Activated T-helper 1 cell treated with anti-CD3 and anti-CD28 coated beads, Interleukin-2, amount 50 U/mL, for 16 hours (primary cell): Measurements from ENCODE around the gene HIBCH.
"Not testable (repeated sequence)": the region's sequence is repeated elsewhere in the genome, so short reads cannot be mapped to it uniquely, and the experiment has no call there.

Source experiments
- DNase-seq, 2 donors: peaks; one replicate each; pipeline ENCODE4 v3.0.0-alpha.2; 2020; ENCODE audit warnings: low read depth in 1 of 2, low spot score in 1 of 2

HIBCH gene, protein sequence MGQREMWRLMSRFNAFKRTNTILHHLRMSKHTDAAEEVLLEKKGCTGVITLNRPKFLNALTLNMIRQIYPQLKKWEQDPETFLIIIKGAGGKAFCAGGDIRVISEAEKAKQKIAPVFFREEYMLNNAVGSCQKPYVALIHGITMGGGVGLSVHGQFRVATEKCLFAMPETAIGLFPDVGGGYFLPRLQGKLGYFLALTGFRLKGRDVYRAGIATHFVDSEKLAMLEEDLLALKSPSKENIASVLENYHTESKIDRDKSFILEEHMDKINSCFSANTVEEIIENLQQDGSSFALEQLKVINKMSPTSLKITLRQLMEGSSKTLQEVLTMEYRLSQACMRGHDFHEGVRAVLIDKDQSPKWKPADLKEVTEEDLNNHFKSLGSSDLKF

GRCh38 chr2:190319555-190320498 lies at the start of gene HIBCH:
HIBCH (minus strand) TSS chr2:190319826; CDS start chr2:190319750, 76 bp downstream.
- peak; percentile 64 to 75 for DNase-seq

GRCh38 chr2:190367091-190367490 lies 47.5 kb upstream of the HIBCH start:
- DNase-seq, result no peak

DNA sequence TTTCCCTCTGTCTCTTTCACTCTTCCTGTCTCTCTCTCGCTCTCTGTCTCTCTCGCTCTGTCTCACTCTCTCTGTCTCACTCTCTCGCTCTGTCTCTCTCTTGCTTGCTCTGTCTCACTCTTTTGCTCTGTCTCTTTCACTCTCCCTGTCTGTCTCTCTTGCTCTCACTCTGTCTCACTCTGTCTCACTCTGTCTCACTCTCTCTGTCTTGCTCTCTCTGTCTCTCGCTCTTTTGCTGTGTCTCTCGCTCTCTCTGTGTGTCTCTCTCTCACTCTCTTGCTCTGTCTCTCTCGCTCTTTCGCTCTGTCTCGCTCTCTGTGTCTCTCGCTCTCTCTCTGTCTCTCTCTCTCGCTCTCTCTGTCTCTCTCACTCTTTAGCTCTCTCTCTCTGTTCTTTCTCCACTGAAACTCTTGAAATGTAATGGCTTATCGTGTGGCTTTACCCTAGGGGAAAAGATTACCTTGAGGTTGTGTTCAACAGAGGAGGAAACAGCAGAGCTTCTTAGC lies 46.7 kb upstream of the HIBCH start:
- DNase-seq, result no peak

GRCh38 chr2:190365499-190366204 lies 46.0 kb upstream of the HIBCH start:
- DNase-seq, result no peak

GRCh38 chr2:190362894-190363293 lies 43.3 kb upstream of the HIBCH start:
- DNase-seq, result no peak

DNA sequence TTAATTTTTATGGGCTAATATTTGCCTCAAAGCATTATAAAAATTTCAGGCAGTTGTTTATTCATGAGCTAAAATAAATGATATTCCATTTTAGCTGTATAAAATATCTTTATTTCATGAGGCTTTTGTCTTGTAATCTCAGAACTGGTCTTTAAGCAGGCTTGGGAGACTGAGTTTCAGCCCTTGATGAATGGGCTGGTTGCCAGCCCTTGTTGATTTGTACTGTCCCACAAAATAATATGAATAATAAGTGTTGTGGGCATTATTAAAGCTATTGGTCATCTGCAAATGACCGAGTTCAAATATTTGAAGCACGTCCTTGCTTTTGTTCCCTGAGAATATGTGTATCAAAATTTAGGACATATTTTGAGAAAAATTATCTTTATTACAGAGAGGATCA lies 41.9 kb upstream of the HIBCH start:
- no peak for DNase-seq

GRCh38 chr2:190360965-190361364 lies 41.3 kb upstream of the HIBCH start:
- no peak for DNase-seq

- no peak for DNase-seq
Measured at GRCh38 chr2:190360561-190360960, 40.9 kb upstream of the HIBCH start.

DNA sequence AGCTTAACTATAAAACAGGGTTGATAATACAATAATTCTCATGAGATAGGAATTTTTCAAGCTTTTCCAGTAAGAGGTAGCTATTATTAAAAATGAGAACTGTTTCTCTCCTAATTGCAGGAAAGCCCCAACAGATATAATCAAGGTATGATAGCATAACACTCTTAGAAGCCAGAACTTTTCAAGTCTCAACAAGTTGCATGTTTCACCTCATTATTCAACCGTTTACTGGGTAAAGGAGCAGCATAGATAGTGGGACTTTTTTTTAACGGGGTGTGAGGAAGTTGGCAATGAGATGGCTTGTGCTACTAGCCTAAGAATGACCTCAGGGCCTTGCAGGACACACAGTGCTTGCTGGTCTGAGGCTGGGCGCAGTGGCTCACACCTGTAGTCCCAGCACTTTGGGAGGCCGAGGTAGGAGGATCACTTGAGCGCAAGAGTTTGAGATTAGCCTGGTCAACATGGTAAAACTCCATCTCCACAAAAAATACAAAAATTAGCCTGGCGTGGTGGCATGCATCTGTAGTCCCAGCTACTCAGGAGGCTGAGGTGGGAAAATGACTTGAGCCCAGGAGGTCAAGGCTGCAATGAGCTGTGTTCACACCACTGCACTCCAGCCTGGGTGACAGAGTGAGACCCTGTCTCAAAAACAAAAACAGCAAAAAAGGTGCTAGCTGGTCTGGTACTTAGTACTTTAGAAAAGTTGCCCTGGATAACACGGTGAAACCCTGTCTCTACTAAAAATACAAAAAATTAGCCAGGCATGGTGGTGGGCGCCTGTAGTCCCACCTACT lies 39.2 kb upstream of the HIBCH start:
- not testable (repeated sequence) for DNase-seq

GRCh38 chr2:190357600-190357999 lies 38.0 kb upstream of the HIBCH start:
- DNase-seq, result no peak

DNA sequence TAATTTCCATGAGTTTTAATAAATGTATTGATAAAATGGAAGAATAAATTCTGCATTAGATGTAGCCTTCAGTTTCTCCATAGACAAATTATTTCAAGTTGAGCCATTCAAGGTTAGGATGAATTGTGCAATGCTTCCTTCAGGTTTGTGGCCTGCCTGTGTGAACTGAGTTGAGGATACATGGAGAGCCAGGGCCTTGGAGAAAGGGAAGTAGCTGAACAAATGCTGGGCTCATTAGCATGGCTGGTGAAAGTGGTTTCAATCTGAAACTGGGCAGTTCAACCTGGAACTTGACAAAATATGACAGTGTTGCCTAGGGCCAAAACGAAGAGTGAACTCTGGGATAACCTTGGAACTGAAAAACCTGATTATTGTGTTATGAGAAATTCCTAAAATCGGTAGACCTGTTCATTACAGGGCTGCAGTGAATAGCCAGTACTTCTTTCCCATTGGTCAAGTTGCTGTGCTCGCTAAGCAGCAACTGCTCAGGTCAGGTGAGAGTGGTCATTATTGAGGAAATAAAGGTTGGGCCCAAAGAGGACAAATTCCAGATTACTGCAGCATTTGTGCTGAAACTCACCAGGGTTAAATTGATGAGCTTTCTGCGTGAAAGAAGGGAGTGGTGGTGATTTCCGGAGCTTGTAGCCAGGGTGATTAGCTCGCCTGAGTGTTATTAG lies 36.5 kb upstream of the HIBCH start:
- no peak for DNase-seq

GRCh38 chr2:190354003-190354690 lies 34.5 kb upstream of the HIBCH start:
- DNase-seq, result no peak

DNA sequence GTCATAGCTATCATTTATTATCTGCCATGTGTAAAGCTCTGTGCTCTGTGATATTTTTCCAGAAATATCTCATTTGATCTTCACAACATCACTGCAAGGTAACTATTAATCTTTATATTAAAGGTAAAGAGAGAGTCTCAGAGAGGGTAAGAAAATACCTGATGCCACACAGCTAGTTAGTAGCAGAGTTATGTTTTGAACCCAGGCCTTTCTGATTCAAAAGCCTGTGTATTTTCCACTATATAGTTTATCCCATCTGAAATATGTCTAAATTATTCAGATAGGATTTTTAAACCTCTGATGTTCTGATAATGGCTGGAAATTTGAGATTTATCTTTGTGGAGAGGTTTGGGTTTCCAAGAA lies 33.9 kb upstream of the HIBCH start:
- DNase-seq, result no peak

DNA sequence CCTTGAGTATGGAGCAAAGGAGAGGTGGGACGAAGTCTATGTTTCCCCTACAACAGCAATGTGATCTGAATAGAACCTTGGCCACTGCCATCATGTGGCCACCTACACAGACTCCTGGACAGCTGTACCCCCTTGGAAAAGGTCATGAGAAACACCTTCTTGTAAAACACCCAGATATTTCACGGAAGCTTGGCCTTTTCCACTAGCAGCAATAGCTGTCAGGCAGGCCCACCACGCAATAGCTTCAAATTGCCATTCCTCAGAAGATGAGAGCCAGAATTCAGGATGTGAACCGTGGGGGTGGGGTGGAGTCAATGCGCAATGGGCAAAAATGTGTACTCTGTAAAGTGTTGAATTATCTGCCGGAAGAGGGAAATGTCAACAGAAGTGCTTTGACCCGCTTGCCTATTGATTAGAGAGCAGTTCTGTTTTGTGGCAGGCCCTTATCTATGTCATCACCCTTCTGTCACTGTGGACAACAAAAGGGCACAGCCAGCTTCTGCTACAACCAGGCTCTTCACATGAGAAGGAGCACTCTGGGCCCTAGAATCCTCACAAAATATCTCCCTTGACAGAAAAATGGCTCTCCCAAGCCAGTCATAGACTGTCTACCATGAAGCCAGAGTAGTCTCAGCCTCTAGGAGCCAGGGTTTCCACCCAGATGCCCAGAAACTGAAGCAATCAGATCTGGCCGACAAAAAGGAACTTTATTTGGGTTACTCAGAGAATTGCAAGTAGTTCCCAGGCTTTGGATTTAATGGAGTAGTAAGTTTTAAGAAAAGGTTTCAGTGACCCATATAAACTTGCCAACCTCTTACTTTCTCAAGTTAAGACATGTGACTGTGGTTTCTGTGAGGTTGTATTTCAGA lies 33.3 kb upstream of the HIBCH start:
- no peak for DNase-seq

- no peak for DNase-seq
Measured at GRCh38 chr2:190351955-190352354, 32.3 kb upstream of the HIBCH start.

- DNase-seq, result no peak
Measured at GRCh38 chr2:190350371-190350770, 30.7 kb upstream of the HIBCH start.

DNA sequence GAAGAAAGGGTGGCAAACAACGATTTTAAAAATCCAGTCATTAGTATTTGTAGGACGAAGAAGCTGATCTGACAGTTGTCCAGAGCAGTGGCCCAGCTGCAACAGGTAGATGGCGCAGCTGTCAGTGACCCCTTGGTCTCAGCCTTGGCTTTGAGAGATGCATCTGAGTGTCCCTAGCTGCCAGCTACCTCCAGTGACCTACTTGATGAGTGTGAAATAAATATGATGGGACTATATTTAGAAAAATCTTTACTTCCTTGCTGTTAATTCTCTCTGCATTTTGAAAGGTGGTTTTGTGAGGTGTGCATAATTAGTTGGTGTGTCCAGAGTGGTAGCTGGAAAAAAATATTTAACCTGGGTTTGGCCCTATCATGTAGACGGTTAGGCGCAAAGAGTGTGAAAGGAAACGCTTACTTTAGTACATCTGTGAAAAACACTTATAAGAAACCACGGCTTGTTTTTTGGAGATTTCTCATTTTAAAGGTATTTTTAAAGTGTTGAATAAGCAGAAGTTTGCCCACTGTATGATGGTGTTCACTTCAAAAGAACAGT lies 24.7 kb upstream of the HIBCH start:
- no peak for DNase-seq
